Measurements from ENCODE around the gene TOMM70.

Gene TOMM70

DNA sequence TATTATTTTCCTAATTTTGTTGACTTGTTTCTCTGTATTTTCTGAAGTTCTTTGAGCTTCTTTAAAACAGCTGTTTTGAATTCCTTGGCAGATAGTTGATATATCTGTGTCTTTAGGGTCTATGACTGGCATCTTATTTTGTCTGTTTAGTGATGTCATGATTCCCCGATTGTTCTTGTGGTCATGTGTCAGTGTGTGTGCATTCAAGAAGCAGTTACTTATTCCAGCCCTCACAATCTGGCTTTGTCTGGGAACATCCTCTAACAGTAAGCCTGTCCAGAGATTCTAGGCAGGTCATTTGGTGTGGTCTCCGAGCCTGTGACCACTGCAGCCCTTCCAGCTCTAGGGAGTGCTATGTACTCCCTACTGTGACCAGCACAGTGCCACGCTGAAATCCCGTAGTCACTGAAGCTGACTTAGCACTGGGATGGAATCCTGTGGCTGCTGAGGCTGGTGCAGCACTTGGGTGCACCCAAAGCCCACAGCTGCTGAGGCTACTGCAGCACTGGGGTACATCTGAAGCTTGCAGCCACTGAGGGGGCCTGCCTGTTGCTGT, 7.2 kb upstream of the TOMM70 start:
- no peak overlapping the region for H3K27ac Mint-ChIP-seq
- peaks cover 64% of the 10 kb centered on the region for H3K36me3 Mint-ChIP-seq (ENCODE audit: low read depth)
- H3K27me3 Mint-ChIP-seq (ENCODE audit: low read depth) = no peaks in the 10 kb centered on the region
- TF ChIP-seq, protein P1, sequence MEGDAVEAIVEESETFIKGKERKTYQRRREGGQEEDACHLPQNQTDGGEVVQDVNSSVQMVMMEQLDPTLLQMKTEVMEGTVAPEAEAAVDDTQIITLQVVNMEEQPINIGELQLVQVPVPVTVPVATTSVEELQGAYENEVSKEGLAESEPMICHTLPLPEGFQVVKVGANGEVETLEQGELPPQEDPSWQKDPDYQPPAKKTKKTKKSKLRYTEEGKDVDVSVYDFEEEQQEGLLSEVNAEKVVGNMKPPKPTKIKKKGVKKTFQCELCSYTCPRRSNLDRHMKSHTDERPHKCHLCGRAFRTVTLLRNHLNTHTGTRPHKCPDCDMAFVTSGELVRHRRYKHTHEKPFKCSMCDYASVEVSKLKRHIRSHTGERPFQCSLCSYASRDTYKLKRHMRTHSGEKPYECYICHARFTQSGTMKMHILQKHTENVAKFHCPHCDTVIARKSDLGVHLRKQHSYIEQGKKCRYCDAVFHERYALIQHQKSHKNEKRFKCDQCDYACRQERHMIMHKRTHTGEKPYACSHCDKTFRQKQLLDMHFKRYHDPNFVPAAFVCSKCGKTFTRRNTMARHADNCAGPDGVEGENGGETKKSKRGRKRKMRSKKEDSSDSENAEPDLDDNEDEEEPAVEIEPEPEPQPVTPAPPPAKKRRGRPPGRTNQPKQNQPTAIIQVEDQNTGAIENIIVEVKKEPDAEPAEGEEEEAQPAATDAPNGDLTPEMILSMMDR (IDR thresholded peaks at IDR 0.05; ENCODE audit: unreplicated experiment in 3 of 3) = no peak
- H3K4me3 Mint-ChIP-seq = no peak overlapping the region
- H3K4me1 Mint-ChIP-seq = peaks cover 27% of the 10 kb centered on the region
- peaks cover 41% of the 10 kb centered on the region for H3K9me3 Mint-ChIP-seq

DNA sequence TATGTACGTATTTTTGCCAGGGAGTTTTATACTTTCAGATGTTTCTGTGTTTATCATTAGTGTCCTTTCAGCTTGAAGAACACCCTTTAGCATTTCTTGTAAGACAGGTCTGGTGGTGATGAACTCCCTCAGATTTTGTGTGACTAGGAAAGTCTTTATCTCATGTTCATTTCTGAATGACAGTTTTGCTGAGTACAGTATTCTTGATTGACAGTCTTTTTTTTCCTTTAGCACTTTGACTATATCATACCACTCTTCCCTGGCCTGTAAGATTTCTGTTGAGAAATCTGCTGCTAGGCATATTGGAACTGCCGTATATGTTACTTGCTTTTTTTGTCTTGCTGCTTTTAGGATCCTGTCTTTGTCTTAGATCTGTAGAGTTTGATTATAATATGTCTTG, 6.3 kb upstream of the TOMM70 start:
- peaks cover 37% of the 10 kb centered on the region for H3K9me3 Mint-ChIP-seq
- H3K36me3 Mint-ChIP-seq (ENCODE audit: low read depth) = peaks cover 55% of the 10 kb centered on the region
- H3K27ac Mint-ChIP-seq = no peak overlapping the region
- H3K4me3 Mint-ChIP-seq = no peak overlapping the region
- peaks cover 27% of the 10 kb centered on the region for H3K4me1 Mint-ChIP-seq
- TF ChIP-seq, protein P1 (IDR thresholded peaks at IDR 0.05; ENCODE audit: unreplicated experiment in 3 of 3) = no peak
- H3K27me3 Mint-ChIP-seq (ENCODE audit: low read depth) = no peaks in the 10 kb centered on the region

- TF ChIP-seq, protein P1 (IDR thresholded peaks at IDR 0.05; ENCODE audit: unreplicated experiment in 3 of 3) = no peak
- H3K36me3 Mint-ChIP-seq (ENCODE audit: low read depth) = peaks cover 35% of the 10 kb centered on the region
- peak overlapping the region in 1 of 3 experiments; percentile 12 for H3K27ac Mint-ChIP-seq
- peaks cover 24% of the 10 kb centered on the region for H3K9me3 Mint-ChIP-seq
- H3K4me1 Mint-ChIP-seq = peaks cover 34% of the 10 kb centered on the region
- H3K27me3 Mint-ChIP-seq (ENCODE audit: low read depth) = no peaks in the 10 kb centered on the region
- H3K4me3 Mint-ChIP-seq = peak overlapping the region; percentile 92 to 96 (median 93)
Measured at GRCh38 chr3:100404250-100404548, 3.3 kb upstream of the TOMM70 start.

DNA sequence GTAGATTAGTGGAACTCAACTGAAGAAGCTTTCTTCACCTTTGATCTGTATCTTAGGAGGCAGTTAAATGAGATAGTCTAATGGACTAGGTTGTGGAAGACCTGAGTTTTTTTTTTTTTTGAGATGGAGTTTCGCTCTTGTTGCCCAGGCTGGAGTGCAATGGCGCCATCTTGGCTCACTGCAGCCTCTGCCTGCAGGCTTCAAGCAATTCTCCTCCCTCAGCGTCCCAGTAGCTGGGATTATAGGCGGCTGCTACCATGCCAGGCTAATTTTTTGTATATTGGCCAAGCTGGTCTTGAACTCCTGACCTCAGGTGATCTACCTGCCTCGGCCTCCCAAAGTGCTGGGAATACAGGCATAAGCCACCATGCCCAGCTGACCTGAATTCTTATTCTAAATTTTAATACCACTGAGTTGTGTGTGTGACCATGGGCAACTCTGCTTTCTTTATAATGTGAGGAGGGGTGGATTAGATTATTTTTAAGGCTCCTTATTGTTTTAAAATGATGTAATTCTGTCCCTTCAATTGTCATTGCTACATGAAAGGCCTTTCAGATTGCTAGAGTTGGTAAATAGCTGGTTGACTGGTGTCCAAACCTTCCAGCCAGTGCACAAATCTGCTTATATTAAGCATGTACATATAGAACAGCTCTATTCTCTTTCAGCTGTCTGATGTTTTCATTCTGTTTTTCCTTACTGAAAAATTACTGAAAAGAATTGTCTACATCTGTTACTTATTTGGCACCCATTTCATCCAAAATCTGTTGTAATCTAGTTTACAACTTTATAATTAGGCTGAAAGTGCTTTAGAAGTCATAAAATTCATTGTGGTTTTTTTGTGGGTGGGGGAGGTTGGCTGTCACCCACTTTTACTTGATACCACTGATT, 2.7 kb upstream of the TOMM70 start:
- H3K36me3 Mint-ChIP-seq (ENCODE audit: low read depth) = peaks cover 30% of the 10 kb centered on the region
- peak overlapping the region; percentile 92 to 96 (median 93) for H3K4me3 Mint-ChIP-seq
- H3K27ac Mint-ChIP-seq = peak overlapping the region; percentile 97 to 99 (median 98)
- H3K4me1 Mint-ChIP-seq = peaks cover 39% of the 10 kb centered on the region
- no peaks in the 10 kb centered on the region for H3K27me3 Mint-ChIP-seq (ENCODE audit: low read depth)
- peaks cover 20% of the 10 kb centered on the region for H3K9me3 Mint-ChIP-seq
- TF ChIP-seq, protein P1 (IDR thresholded peaks at IDR 0.05; ENCODE audit: unreplicated experiment in 3 of 3) = no peak

GRCh38 chr3:100402891-100403290, 2.0 kb upstream of the TOMM70 start:
- H3K4me1 Mint-ChIP-seq = peaks cover 42% of the 10 kb centered on the region
- peak overlapping the region; percentile 92 to 96 (median 93) for H3K4me3 Mint-ChIP-seq
- H3K27me3 Mint-ChIP-seq (ENCODE audit: low read depth) = no peaks in the 10 kb centered on the region
- peaks cover 15% of the 10 kb centered on the region for H3K9me3 Mint-ChIP-seq
- peak overlapping the region; percentile 97 to 99 (median 98) for H3K27ac Mint-ChIP-seq
- TF ChIP-seq, protein P1 (IDR thresholded peaks at IDR 0.05; ENCODE audit: unreplicated experiment in 3 of 3) = no peak
- peaks cover 23% of the 10 kb centered on the region for H3K36me3 Mint-ChIP-seq (ENCODE audit: low read depth)
